NCI-H1092 (cell line): ENCODE results near the gene RFTN1.

Experiments used
- DNase-seq: peaks from one replicate; lab custom pipeline; 2025; lab: John Stamatoyannopoulos, UW

RFTN1 gene

DNA sequence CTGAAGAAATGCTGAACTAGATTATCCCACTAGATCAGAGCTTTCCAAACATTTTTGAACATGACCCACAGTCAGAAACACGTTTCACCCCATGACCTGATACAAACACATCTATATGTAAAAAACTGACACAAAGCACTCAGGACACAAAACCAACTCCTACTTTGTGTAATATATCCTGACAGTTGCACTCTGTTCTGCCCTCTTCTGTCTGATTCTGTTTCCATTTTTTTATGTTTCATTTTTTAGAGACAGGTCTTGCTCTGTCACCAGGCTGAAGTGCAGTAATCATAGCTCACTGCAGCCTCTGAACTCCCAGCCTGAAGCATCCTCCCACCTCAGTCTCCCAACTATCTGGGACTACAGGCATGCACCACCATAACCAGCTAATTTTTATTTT, 15.8 kb upstream of the RFTN1 start:
- no peak for DNase-seq

DNA sequence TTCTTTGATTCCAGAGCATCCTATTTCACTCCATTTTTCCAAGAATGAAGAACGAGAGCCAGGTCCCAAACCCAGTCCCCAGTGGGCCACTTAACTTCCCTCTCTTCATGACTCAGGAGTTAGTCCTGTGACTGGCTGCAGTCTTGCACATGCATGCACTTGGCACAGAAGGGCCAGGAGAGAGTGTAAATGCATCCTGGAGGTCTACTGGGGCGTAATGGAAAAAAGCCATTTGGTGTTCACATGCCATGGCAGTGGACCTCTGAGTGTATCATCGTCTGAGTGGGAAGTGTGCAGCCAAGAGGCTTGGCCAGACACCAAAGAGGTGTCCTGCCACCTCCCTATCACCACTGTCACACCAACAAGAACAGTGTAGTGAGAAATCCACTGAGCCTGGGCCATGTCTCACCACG, 15.1 kb upstream of the RFTN1 start:
- DNase-seq: no peak

DNA sequence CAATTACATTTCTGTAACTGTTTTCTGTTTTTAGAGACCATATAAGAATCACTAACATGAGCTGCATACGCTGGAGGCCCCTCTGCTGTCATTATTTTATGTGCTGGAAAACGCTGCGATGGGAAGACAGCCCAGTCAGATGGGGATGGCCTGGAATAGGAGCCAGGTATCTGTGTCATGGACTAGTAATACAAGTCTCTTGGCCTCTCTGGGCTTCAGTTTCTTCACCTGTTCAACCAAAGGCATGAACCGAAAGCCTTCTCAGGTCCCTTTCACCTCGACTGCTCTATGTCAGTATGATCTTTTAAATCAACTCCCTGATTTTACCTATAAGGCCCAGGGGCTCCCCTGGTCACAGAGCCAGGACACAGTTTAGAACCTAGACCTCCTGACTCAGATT, 14.6 kb upstream of the RFTN1 start:
- DNase-seq: no peak

DNA sequence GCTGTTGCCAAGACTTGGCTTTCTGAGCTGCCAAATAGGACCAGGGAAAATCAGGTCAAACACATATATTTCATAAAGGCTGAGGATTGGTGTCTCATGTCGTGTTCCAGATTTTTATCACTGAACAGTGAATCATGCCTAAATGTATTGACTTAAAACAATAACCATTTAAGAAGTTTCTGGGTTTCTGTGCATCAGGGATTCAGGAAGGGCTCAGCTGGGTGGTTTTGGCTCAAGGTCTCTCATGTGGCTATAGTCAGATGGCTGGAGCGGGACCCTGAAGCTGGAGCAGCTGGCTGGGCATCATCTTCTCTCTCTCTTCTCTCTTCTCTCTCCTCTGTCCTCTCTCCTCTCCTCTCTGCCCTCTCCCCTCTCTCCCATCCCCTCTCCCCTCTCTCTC, 10.7 kb upstream of the RFTN1 start:
- DNase-seq: no peak

DNA sequence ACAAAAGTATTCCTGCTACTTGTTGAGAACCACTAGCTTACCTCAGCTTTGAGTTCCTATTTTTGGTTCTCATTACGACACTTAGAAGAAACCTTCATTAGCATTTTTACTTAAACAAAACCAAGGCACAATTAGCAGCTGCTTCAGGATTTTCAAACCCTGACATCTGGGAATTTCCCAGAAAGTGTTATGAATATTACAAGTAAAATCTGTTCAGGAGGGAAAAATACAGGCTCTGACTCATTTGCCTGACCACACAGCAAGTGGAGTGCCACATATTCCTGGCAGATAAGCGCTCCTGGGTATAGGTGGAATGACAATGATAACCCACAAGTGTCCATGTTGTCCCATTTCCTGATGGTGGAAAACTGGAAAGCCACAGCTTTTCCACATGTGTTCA, 10.3 kb upstream of the RFTN1 start:
- DNase-seq: no peak

DNA sequence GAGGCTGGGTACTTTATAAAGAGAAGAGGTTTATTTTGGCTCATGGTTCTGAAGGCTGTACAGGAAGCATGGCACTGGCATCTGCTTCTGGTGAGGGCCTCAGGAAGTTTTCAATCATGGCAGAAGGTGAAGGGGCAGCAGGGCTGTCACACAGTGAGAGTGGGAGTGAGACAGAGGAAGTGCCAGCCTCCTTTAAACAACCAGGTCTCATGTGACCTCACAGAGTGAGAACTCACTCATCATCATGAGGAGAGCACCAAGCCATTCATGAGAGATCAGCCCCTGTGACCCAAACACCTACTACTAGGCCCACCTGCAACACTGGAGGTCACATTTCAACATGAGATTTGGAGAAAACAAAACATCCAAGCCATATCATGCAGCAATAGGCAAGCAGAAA, 9.3 kb upstream of the RFTN1 start:
- no peak for DNase-seq

DNA sequence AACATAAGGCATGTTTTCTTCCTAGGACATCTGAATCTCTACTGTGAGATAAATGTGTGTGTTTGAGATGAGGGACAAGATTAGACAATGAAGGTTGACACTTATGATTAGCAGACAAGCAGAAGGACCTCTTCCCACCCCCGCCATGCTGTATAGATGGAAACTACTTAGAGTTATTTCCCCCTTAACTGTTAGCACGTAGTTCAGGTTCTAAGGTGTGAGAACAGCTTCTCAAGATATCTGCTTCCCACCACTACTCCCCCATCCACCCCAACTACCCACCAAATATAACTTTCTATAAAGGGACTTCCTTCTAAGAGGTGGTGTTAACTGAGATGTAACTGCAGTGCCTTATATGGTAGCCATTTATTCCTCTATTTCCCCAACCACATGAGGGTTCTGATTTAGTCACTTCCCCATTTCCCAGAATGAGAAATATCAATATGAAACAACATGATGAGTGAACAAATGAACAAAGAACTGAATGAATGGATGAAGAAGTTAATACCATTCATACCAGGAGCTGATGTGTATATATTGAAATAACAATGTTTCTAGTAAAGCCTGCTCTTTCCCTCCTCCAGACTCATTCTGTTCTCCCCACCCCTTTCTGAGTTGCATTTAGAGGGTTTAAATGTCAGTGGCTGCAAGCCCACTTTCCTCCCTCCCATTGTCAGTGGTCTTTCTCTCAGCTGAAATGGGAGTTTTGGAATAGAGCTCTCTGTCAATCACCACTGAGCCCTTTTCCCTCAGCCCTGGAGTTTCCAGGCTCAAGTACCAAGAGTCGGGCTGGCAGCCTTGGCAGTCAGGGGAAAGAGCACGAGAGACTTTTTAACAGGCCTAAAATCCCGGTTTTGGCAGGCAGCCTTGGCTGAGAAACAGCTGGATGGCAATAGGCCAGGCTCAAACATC, 7.7 kb upstream of the RFTN1 start:
- DNase-seq: no peak

DNA sequence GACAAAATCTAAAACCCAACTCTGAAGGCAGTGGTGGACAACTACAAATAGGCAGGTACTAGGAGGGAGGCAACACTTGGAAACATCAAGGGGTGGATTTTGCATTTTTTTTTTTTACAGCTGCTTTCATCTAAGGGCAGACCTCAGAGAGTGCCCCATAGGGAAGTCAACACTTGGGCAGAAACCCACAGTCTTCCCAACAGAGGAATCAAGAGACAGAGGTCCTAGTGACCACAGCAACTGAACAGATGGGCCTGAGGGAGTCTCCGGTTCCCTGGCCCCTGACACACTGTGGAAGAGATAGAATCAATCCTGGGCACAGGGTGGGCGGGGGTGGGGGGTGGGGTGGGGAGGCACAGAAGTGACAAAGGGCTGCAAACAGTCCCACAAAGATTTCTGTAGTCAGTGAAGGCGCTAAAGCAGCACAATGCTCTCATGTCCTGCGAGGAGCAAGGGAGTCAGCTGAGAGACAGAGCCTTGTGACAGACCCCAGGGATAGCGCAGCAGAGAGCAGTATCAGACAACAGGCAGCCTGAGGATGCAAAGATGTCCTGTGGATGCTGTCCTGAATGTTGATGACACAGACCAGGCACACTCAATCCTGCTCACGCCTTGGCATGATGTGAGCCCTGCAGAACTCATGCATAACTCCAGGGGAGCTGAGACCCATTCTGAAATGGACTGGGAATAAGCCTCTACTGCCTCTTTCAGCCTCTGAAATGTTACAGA, 6.9 kb upstream of the RFTN1 start:
- no peak for DNase-seq

DNA sequence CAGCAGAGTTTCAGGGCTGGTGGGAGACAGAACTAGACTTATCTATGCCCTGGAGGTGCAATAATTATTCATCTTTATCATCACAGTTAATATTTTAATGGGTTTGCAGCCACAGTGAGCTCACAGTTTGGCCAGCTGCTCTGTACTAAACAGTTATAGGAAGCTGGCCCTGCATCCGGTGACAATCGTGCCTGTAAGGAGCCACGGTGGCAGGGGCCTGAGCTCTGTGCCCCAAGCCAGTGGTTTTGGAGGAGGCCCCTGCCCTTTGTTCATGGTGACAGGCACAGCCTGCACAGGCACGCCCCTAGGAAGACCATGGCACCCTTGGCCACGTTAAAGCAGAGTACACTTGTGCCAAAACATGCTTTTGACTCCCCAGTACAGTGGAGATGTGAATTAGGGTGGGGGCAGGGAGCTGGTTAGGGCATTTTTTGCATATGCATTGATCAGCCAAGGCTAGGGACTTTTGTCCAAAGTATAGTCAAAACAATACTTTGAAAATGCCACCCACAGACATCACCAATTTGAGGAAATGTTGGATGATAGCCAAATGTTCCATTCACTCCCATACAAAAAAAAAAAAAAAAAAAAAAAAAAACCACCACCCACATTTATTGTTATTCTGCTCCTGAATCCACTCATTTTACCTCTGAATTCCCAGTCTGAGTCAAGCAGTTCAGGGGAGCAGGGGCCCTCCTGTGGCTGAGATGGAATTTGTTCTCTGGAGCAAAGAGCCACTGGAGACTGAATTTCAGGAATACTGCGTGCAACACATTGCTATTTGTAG, 3.4 kb upstream of the RFTN1 start:
- peak; percentile 26 for DNase-seq

DNA sequence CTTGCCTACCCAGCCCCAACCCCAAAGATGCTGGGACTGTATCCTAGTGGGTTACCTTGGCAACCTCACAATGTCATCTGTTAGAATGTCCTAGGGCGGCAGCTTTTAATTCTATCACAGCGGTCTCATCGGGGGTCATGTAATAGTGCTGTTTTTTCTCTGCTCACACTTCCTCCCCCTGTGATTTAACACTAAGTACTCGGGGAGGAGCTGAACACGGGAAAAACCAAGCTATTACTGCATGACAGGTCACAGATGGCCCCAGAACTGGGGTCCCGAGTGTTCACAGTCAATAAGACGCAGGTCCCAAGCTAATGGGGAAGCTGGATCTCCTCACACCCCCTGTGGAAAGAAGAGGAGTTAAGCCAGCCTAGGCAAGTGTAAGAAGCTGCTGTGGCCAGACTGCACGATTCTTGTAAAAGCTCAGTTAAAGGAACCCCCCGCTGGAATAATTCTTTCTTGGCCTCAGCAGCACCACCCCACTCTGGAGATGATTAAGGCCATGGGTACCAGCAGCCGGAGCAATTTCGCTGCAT, 2.5 kb upstream of the RFTN1 start:
- no peak for DNase-seq

DNA sequence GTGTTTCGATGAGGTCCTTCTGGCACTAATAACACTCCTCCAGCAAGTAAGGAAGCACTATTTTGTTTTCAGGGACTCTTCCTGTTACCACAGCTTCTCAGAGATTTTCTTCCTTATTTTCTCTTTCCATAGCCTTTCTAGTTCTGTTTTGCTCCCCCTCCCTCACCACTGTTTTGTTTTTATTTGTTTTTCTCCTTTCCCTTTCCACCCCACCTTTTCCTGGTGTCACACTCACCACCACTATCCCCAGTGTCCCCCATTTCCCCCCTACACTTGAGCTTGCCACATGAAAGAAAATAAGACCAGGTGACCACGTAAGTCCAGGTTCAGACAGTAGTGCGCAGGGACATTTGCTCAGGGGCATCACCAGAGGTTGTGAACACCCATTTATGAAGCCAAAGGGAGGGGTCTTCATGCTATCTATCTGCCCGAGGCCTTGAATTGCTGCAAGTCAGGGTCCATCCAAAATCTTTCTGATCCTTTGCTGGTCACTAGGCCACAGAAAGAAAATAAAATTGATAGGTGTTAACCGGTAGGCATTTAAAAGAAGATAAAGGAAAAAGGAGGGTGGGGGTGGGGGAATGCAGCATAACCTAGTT, 1.4 kb upstream of the RFTN1 start:
- DNase-seq: no peak

DNA sequence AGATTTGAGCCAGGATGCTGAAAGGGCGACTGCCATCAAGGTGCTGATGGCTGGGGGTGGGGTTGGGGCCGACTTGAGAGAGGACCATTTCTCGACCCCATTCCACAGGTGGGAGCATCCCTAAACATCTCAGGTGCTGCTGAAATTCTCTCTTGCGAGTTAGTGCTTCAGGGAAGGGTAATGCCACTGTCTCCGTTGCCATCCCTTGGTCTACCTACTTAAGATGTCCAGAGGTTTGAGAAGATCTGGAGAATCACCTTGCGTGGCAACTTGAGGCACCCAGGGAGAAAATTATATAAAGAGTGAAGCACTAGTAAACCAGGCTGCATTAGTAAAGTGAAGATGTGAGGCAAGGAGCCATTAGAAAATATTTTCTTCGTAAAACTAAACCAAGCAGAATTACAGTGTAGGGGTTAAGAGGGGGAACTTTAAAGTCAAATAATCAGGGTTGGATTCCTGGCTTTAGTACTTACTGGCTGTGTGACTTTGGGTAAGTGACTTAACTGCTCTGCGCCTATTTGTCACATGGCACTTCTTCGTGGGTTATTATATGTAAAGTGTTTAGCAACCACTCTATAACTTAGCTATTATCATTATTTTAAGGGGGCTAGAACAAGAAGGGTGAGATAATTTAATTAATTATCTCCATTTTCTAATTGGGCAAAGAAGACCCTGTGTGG, 662 bp upstream of the RFTN1 start:
- no peak for DNase-seq

DNA sequence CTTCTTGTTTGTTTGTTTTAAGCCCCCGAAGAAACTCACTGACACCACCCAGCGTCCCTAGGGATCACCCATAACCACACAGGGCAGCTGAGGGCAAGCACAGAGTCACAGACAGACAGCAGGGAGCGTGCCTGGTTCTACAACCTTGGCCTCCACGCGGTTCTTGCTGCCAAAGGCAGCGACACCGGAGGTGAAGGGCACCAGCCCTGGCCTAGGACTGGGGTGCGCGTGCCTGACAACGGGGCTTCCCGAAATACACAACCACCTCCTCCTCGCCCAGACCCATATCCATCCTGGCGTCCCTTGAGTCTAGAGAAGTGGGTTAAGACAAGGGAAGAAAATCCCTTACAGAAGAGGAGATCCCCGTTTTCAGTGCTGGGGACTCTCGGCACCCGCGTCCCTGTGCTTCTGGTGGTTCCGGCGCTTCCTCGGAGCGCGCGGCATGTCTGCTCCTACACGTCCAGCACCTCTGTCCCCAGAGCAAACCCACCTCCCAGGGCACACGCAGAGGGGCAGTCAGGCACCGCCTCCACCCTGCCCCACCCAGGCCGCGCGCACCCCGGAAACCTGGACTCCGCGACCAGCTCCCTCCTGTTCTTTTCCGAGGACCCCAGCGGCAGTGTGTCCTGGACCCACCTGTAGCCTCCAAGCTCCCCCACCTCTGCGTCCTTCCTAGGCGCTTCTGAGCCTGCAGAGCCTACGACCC, 911 bp downstream of the RFTN1 start:
- DNase-seq: no peak

DNA sequence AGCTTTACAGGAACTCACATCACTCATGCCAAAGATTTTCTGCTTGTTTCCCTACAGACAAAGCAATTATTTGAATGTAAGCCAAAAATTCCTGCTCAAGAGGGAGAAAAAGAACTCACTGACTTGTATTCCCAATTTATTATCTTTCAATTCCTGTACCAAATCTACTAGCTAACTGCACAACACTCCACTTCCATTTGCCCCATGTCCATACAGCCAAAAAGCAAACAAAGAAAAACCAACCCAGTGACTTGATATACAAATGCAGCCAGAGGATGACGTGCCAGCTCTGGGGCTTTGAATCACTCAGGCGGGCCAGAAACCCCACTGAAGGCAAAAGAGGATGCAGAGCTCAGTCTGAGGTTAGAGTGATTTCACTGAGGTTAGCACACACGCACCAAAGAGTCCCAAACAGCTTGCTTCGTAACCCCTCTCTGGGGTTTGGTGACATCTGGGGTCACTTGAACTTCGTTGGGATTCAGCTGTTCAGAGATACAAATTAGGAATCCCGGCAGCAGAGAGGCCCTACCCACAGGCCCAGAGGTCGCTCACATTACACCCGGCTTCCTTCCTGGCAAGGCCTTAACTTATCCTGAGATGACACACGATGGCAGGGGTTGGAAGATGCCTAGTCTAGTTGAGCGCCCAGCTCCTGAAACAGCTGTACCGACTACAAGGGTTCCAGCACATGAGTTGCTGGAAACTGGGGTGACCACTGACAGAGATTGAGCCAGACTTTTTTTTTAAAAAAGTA, 1.6 kb downstream of the RFTN1 start:
- no peak for DNase-seq

DNA sequence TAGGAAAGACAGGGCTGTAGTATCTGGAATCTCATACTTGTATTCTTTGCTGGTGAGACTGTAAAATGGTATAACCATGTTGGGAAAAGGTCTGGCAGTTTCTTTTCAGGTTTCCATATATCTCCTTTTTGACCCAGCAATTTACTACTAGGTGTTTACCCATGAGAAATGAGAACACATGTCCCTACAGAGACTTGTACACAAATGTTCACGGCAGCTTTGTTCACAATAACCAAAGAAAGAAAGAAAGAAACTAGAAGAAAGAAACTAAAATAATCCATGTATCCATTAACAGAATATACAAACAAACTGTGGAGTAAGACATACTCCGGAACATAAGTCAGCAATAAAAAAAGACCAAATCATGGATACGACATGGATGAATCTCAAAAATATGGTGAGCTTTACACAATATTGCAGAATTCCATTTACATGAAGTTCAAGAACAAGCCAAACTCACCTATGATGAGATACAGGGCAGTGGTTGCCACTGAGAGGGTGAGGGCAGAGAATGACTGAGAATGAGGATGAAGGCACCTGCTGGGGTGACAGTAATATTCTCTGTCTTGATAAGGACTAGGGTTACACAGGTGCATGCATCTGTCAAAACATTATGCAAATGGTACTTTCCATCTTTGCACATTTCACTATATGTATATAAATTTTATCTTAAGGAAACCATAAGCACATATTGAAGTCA, 2.7 kb downstream of the RFTN1 start:
- no peak for DNase-seq

DNA sequence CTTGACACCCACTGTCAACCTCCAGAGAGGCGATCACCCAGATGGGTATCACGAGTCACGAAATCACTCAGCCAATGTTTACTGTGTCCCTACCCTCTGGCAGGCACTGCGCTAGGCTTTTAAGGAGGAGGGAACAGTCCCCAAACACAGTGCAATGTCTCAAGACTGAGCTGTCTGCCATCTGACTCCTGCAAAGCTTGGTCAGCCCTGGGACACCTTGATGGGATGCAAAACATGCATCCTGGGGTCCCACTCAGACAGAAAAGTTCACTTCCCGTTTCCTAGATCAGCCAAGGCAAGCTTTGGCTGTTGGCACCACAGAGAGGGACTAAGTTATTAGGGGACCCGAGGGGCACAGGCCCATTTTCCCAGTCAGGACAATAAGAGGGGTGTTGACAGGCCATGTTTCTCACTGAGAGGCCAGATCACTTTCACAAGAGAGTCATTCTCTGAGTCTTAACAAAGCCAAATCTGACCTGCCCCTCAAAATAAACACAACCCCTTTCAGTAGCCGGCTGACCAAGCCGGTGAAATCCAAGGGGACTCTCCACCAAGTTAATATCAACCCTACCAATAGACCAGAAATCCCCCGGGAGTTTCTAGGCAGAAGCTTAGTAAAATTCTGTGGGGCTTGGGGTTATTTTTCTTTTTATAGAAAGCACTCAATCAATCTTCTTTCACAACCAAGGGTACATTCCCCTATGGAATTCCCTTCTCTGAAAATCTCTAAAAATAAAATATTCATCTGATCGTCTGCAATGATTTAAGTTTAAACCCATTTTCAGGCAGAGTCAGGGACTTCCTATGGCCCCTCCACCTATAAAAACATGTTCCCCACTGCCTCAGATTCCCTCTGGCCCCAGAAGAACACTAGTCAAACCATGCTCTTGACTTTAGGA, 3.5 kb downstream of the RFTN1 start:
- no peak for DNase-seq

DNA sequence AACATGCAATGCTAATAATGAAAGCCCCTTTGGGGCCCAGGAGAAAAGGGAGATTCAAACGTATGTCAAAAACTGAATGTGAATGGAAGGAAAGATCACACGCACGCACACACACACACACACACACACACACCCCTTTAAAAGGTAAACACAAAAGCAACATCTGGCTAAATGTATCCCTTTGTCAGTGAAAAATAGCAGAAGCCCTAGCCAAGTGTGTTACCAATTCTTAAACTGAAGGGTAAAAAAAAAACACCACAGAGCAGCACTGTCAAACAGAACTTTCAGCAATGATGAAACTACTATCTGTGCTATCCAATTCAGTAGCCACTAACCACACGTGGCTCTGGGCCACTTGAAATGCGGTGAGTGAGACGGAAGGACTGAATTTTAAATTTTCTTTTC, 4.9 kb downstream of the RFTN1 start:
- no peak for DNase-seq

DNA sequence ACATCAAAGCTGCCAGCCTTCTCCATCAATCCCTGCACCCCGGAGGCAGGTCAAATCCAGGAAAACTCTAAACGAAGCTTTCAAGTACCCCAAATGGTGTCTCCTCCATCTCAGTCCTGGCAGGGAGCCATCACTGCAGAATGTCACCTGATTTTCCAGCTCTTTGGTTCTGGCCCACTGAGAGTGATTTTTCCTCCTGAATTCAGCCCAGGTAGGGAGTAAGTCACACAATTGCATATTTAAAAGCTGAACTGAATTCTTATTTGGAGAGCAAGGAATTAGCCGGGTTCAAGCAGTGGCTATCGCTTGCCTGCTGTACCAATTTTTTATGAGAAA, 5.3 kb downstream of the RFTN1 start:
- no peak for DNase-seq
